IPS-18c (cell line): ENCODE data around the gene KRTAP10-6.
"Not testable (repeated sequence)": the region's sequence is repeated elsewhere in the genome, so short reads cannot be mapped to it uniquely, and the experiment has no call there.

Experiments used
- H3K4me3 ChIP-seq: 2 replicates; pipeline ENCODE4 v1.7.0; 2013; ENCODE audit warnings: low read depth, mild to moderate bottlenecking, low read length, moderate library complexity; ENCODE audit not compliant: insufficient read depth
- H3K9me3 ChIP-seq: one replicate; pipeline ENCODE4 v1.6.1; 2013; ENCODE audit warnings: mild to moderate bottlenecking, low read length, moderate library complexity; ENCODE audit not compliant: control insufficient read depth, insufficient read depth

KRTAP10-6 gene

DNA sequence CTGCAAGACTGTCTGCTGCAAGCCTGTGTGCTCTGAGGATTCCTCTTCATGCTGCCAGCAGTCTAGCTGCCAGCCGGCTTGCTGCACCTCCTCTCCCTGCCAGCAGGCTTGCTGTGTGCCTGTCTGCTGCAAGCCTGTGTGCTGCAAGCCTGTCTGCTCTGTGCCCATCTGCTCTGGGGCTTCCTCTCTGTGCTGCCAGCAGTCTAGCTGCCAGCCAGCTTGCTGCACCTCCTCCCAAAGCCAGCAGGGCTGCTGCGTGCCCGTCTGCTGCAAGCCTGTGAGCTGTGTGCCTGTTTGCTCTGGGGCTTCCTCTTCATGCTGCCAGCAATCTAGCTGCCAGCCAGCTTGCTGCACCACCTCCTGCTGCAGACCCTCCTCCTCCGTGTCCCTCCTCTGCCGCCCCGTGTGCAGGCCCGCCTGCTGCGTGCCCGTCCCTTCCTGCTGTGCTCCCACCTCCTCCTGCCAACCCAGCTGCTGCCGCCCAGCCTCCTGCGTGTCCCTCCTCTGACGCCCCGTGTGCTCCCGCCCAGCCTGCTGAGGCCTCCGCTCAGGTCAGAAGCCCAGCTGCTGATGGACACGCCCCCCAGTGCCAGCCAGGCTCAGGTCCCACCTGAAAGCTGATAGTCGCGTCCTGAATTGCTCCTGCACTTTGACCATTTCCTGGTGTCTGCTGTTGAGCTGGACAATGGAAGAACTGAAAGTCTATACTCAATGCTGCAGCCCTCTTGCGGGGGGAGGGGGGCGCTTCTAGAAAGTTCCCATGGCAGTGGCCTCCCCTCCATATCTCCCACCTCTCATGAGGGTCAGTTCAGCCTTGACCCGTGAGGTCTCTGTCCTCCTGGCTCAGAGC is 17.6 kb downstream of the KRTAP10-6 start:
- Histone ChIP-seq H3K4me3 (no peak overlapping the region), H3K9me3 (peaks cover 5% of the 10 kb centered on the region)

DNA sequence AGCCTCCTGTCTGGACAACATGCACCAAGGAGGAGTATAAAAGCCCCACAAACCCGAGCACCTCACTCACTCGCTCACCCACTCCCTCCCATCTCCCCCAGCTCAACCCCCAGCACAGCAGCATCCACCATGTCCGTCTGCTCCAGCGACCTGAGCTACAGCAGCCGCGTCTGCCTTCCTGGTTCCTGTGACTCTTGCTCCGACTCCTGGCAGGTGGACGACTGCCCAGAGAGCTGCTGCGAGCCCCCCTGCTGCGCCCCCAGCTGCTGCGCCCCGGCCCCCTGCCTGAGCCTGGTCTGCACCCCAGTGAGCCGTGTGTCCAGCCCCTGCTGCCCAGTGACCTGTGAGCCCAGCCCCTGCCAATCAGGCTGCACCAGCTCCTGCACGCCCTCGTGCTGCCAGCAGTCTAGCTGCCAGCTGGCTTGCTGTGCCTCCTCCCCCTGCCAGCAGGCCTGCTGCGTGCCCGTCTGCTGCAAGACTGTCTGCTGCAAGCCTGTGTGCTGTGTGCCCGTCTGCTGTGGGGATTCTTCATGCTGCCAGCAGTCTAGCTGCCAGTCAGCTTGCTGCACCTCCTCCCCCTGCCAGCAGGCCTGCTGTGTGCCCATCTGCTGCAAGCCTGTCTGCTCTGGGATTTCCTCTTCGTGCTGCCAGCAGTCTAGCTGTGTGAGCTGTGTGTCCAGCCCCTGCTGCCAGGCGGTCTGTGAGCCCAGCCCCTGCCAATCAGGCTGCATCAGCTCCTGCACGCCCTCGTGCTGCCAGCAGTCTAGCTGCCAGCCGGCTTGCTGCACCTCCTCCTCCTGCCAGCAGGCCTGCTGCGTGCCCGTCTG is 18.5 kb downstream of the KRTAP10-6 start, which contains the start of gene KRTAP10-4:
KRTAP10-4 (plus strand) TSS at position 100 of the 827 bp plus-strand sequence; CDS start at position 130, 30 bp downstream.
- H3K9me3 ChIP-seq, H3K4me3 ChIP-seq: not testable (repeated sequence)

DNA sequence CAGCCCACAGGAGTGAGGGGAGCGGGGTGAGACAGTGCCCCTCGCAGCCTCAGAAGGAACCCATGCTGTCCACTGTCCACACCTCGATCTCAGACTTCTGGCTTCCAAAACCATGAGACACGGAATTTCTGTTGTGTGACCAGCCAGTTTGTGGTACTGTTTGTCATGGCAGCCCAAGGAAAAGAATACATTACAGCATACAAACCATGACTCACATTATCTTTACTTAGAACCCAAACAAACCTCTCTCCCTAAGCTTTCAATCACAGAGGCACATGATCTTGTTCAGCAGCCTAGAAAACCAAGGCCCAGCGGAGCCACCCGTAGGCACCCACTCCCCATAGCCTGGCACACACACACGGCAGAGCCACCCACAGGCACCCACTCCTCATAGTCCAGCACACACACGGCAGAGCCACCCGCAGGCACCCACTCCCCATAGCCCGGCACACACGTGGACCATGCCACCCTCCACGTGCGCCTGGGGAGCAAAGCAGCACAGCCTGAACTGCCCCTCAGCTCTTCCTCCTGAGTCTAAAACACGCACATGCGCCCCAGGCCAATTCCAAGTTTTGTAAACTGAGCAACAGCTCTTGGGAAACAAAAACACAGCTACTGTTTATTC is 19.2 kb downstream of the KRTAP10-6 start:
- no peak overlapping the region for H3K4me3 ChIP-seq
- peaks cover 3% of the 10 kb centered on the region for H3K9me3 ChIP-seq

DNA sequence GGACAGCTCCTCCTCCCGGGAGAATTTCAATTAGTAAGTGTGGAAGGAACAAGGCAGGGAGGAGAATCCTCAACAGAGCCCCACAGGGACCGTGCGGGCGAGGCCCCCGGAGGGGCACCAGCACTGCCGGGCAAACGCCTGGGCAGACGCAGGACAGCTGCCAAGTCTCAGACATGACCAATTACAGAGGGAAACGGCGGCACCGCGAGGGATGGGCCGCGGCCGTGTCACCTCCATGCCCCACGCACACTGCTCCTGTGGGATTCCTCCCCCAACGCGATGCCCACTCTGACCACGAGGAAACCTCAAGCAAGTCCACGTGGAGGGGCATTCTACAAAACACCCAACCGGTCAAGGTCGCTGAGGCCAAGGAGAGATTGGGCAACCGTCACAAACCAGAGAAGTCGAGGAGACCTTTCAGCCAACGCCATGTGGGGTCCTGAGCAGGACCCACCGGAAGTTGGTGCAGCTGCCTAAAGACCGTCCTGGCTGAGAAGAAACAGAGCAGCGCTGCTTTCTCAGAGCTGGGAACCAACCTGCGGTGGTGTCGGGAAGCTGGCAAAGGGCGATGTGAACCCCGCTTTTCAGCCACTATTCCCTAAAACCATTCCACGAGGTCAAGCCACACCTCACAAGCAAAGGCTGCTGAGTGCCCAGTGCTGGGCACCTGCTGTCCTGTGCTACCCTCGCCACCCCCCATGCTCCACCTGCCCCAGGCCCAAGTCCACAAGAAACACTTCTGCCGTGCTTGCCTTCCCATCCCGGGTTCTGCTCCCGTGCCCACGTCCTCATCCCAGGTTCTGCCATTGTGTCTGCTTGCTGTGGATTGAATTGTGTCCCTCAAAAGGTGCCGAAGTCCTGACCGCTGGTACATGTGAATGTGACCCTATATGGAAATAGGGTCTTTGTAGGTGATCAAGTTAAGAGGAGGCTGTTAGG is 20.2 kb downstream of the KRTAP10-6 start:
- H3K9me3 ChIP-seq: no peaks in the 10 kb centered on the region
- no peak overlapping the region for H3K4me3 ChIP-seq

DNA sequence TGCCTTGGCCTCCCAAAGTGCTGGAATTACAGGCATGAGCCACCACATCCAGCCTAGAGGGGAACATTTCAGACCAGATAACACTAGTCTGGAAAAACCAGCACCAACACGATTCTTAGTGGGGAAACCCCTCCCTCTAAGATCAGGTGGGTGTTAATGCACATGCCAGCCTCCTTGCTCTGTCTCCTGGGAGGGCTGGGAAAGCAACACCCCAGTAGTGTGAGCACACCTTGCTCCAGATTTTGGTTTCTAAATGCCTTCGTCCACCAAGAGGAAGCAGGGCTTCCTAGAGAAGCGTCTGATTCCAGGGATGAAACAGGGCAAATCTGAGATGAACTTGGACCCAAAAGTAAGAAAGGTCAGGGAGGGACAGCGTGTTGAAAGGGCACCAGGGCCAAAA is 21.0 kb downstream of the KRTAP10-6 start:
- no peak overlapping the region for H3K4me3 ChIP-seq
- H3K9me3 ChIP-seq: no peaks in the 10 kb centered on the region

DNA sequence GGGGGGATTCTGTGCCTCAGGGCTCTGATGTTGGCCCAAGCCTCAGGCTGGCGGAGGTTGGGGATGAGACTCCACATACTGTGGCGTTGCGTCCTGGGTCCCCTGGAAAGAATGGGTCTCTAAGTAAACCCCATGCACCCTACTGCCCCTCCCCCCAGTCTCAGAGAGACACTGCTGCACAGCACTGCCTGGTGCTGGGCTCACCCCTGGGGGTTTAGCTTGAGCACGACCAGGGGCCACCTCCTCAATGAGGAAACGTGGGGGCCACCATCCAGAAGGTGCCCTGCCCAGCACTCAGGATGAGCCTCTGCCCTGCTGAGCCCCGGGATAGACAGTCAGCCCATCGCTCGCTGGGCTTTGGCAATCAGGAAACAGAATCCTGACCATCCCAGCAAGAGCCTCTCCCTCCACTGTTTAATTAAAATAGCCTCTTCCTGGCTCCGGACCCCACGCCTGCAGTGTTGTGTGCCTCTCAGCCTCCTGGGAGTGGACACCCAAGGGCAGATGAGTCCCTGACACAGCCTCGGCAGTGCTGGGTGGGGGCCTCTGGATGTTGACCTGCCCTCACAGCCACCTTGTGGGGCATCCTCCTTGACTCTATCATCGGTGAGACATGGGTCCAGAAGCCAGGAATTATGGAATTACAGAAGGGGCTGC is 22.3 kb downstream of the KRTAP10-6 start:
- Histone ChIP-seq H3K9me3 (no peaks in the 10 kb centered on the region), H3K4me3 (no peak overlapping the region)

DNA sequence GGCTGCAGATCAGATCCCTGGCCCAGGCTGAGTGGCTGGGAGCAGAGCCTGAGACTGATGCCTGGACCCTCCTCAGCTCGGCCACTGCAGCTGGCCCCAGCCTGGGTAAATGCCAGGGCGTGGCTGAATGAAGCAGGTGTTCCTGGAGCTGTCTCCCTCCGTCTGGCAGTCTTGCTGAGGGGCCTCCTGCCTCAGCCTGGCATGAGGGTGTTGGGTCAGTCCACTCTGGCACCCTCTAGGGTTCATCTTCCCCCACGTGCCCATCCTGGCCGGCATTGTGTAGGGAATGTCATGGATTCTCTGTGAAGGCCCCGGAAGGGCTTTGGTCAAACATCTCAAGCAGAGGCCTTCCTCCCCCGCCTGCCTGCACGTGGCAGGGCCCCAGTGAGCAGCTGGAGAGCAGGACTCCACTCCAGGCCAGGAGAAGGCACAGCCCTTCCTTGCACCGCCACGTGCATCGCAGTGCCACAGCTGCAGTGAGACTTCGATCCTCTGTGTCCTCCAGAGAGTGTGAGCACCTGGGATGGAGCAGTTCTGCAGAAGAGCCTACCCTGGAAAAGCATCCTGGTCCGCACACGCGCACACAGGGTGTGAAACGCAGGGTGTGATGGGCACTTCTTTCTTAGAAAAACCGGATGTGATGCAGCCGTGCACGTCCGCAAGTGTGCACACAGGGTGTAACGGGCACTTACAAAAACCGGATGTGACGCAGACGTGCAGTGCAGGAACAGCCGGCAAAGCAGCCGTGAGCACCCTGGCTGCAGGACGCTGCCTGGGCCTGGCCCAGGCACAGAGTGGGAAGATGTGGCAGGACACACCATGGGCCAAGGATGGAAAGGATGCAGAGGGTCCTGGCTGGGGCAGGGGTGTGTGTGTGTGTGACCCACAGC is 23.4 kb downstream of the KRTAP10-6 start:
- no peaks in the 10 kb centered on the region for H3K9me3 ChIP-seq
- no peak overlapping the region; the same call in 1 of the 2 replicates for H3K4me3 ChIP-seq

DNA sequence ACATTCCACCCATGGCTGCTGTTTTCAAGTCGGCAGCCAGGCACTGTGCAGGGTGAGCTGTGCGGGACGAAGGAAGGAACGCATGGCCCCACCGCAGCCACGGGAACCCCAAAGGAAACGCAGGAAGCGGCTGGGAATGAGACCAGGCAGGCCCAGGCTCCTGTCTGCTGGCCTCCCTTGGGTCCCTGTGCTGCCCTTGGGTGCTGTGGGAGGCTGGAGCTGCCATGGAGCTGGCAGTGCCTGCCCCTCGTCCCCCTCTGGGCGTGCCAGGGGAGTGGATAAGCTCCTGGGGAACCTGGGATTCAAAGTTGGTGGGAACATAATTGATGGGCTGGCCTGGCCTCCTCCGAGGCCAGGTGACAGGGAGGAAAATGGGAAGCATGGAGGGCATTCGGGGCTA is 24.0 kb downstream of the KRTAP10-6 start:
- no peak overlapping the region for H3K4me3 ChIP-seq
- no peaks in the 10 kb centered on the region for H3K9me3 ChIP-seq

DNA sequence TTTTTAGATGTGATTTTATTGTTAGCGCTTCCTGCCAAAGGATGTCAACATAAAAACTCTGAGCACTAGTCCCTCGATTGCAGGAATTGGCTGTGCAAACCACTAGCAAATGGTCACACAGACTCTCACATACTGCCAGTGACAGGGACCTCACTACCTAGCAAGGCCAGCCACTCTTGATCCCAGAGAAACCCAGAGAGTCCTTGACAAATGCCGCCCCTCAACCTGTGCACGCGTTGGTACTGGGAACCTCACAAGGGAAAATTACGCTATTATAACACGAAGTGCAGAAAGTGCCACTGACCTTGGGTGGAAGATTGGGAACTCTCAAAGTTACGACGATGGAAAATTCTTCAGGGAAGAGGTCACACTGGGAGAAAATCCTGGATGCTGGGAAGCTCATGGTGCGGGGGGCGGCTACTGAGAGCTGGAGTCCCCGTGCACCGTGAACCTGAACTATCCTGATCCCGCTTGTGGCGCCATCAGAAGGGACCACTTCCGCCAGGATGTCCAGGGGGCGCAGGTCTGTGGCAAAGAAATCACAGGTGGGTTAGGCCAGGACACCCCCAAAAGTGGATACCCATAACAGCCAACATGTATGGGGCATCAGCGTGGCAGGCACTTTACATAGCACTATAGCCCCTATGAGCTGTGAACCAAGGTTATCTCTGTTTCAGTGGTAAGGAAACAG is 24.7 kb downstream of the KRTAP10-6 start:
- Histone ChIP-seq H3K4me3 (no peak overlapping the region), H3K9me3 (no peaks in the 10 kb centered on the region)

DNA sequence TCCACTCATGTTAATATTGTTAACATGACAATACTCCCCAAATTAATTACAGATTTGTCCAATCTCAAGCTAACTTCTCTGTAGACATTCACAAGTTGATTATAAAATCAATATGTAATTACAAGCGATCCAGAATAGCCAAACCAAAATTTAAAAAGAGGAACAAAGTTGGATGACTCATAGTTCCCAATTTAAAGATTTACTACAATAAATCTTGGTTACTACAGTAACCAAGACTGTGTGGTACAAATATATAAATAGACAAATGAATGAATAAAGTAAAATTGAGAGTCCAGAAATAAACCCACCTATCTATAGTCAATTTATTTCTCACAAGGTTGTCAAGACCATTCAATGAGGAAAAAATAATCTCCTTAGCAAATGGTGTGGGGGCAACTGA is 25.9 kb downstream of the KRTAP10-6 start:
- no peaks in the 10 kb centered on the region for H3K9me3 ChIP-seq
- H3K4me3 ChIP-seq: no peak overlapping the region

DNA sequence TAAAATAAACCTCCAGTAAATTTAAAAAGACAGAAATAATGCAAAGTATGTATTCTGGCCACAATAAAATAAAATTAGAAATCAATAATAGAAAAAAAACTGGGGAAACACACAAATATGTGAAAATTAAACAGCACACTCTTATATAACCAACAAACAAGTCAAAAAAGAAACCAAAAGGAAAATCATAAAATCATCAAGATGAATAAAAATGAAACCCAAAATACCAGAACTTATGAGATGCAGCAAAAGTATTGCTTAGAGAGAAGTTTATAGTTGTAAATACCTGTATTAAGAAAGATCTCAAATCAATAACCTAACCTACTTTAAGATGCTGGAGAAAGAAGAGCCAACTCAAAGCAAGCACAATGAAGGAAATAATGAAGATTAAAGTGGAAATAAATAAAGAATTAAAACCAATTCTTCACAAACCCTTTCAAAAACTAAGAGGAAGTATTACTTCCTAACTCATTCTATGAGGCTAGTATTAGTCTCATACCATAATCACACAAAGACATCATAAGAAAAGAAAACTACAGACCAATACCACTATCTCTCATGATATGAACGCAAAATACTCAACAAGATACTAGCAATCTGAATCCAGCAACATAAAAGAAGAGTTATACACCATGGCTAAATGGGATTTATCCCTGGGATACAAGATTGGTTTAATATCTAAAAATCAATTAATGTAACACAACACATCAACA is 27.3 kb downstream of the KRTAP10-6 start:
- no peak overlapping the region for H3K4me3 ChIP-seq
- no peaks in the 10 kb centered on the region for H3K9me3 ChIP-seq

DNA sequence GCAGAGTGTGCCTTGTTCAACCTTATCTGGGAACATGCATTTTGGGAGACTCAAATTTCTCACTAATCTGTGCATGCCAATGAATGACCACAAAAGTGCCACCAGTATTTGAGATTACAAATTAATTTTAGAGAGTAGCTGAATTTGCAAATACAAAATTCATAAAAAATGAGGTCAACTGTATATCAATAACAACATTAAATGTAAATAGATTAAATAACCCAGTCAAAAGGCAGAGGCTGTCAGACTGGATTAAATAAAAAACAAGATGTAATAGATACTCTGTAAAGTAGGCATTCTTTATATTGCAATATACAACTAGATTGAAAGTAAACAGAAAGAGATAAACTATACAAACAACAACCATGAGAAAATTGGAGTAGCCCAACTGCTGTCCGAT is 28.2 kb downstream of the KRTAP10-6 start:
- no peak overlapping the region for H3K4me3 ChIP-seq
- no peaks in the 10 kb centered on the region for H3K9me3 ChIP-seq

DNA sequence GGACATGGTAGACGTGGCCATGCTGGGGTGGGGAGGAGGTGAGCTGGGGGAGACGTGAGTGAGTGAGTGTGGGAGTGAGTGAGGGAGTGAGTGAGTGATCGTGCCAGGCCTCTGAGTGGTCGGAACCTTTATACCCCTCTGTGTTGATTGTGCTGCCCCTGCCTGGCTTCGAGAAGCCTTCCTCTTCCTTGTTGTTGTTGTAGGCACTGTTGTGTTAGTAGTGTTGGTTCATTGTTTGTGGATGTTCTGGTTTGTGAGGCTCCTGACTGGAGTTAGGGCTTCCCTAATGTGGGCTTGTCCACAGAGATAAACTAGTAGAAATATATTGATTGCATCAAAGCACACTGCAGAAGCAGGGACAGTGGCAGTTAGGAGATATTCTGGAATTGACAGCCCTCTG is 33.6 kb downstream of the KRTAP10-6 start, which contains the start of gene KRTAP10-3:
KRTAP10-3 (minus strand) TSS at position 101 of the 400 bp plus-strand sequence; CDS start at position 21, 80 bp downstream.
- Histone ChIP-seq H3K9me3 (peaks cover 2% of the 10 kb centered on the region), H3K4me3 (no peak within 1 kb of the TSS)

DNA sequence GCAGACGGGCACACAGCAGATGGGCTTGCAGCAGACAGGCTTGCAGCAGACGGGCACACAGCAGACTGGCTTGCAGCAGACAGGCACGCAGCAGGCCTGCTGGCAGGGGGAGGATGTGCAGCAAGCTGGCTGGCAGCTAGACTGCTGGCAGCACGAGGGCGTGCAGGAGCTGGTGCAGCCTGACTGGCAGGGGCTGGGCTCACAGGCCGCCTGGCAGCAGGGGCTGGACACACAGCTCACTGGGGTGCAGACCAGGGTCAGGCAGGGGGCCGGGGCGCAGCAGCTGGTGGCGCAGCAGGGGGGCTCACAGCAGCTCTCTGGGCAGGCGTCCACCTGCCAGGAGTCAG is 34.0 kb downstream of the KRTAP10-6 start:
- H3K4me3 ChIP-seq, H3K9me3 ChIP-seq: not testable (repeated sequence)
